Activated CD8-positive, alpha-beta memory T cell treated with anti-CD3 and anti-CD28 coated beads, Interleukin-2, amount 50 U/mL, for 24 hours (primary cell): ENCODE data around the gene DGKD.
"Not testable (repeated sequence)": the region's sequence is repeated elsewhere in the genome, so short reads cannot be mapped to it uniquely, and the experiment has no call there.

Source experiments
- DNase-seq: peaks from one replicate; pipeline ENCODE4 v3.0.0-alpha.2; 2020; ENCODE audit errors: extremely low read depth

DGKD gene, protein sequence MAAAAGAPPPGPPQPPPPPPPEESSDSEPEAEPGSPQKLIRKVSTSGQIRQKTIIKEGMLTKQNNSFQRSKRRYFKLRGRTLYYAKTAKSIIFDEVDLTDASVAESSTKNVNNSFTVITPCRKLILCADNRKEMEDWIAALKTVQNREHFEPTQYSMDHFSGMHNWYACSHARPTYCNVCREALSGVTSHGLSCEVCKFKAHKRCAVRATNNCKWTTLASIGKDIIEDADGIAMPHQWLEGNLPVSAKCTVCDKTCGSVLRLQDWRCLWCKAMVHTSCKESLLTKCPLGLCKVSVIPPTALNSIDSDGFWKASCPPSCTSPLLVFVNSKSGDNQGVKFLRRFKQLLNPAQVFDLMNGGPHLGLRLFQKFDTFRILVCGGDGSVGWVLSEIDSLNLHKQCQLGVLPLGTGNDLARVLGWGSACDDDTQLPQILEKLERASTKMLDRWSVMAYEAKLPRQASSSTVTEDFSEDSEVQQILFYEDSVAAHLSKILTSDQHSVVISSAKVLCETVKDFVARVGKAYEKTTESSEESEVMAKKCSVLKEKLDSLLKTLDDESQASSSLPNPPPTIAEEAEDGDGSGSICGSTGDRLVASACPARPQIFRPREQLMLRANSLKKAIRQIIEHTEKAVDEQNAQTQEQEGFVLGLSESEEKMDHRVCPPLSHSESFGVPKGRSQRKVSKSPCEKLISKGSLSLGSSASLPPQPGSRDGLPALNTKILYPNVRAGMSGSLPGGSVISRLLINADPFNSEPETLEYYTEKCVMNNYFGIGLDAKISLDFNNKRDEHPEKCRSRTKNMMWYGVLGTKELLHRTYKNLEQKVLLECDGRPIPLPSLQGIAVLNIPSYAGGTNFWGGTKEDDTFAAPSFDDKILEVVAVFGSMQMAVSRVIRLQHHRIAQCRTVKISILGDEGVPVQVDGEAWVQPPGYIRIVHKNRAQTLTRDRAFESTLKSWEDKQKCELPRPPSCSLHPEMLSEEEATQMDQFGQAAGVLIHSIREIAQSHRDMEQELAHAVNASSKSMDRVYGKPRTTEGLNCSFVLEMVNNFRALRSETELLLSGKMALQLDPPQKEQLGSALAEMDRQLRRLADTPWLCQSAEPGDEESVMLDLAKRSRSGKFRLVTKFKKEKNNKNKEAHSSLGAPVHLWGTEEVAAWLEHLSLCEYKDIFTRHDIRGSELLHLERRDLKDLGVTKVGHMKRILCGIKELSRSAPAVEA

DNA sequence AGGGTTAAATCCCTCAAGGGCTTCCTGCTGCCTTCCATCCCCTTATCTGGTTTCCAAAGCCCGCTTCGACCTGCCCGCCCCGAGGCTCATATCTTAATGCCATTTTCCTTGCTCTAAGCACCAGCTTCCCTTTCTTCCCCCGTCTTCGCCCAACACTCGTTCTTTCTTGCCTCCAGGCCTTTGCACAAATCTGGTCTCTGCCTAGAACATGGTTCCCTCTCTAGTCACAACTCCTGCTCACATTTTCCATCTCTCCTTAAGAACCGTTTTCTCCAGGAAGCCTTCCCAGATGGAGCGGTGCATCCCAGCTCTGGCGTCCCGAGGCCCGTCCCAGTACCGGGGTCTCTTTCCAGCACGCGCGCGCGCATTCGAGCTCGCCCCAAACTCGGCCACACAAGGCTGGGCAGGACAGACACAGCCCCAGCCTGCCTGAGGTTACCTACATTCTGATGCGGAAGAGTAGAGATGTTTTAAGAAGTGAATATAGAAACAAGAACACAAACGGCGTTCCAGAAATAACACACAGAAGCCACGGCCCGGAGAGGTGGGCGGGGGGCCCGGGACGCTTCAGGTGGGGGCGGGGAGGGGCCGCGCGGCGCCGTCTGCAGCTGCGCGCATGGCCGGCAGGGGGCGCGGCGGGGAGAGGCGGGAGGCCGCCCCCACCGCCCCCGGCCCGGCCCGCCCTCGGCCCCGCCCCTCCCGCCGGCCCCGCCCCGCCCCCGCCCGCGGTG lies at the start of gene DGKD:
TSS of gene DGKD (plus strand) at position 726 of the 731 bp plus-strand sequence. CDS start 25 bp downstream, outside the sequence.
- peak; percentile 19 for DNase-seq

DNA sequence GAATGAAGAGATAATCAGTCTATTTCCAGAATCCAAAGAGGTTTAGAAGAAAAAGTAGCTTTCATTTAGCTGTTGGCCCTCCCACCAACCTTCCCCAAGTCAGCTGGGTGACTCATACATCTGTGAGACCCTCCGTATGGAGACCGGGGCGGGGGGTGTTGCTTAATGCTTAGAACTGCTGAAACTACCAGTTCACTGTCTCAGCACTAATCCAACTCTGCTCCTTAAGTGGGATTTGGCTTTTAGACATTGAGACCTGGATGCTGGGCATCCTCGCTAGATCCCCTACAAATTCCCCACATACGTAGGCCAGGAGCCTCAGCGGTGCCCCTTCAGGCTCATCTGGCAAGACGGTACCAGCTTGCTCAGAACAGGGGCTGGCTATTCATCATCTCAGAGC lies 46.7 kb upstream of the DGKD start, which contains the start of gene SAG:
TSS of gene SAG (plus strand) at position 252 of the 400 bp plus-strand sequence. CDS start 1,374 bp downstream, outside the sequence.
- DNase-seq = no peak

GRCh38 chr2:233311241-233311926 lies 42.9 kb upstream of the DGKD start:
- DNase-seq = no peak

DNA sequence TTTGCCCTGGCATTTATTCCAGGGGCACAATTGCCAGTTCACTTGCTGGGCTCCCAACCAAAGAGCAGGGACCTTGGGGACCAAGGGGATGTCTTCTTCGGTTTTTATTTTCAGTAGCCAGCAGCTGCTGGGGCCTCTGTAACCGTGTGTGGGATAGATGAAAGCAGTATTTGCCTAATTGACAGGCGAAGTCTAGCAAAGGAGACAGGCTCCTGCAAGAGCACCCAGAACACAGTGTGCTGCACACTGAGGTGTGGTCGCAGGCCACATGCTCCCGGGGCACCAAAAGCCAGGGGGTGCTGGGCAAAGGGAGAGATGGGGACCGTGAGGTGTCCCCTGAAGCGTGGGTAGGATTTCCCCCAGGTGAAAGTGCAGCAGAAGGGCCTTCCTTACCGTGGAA lies 41.4 kb upstream of the DGKD start:
- no peak for DNase-seq

GRCh38 chr2:233314180-233314925 lies 39.9 kb upstream of the DGKD start:
- DNase-seq = no peak

DNA sequence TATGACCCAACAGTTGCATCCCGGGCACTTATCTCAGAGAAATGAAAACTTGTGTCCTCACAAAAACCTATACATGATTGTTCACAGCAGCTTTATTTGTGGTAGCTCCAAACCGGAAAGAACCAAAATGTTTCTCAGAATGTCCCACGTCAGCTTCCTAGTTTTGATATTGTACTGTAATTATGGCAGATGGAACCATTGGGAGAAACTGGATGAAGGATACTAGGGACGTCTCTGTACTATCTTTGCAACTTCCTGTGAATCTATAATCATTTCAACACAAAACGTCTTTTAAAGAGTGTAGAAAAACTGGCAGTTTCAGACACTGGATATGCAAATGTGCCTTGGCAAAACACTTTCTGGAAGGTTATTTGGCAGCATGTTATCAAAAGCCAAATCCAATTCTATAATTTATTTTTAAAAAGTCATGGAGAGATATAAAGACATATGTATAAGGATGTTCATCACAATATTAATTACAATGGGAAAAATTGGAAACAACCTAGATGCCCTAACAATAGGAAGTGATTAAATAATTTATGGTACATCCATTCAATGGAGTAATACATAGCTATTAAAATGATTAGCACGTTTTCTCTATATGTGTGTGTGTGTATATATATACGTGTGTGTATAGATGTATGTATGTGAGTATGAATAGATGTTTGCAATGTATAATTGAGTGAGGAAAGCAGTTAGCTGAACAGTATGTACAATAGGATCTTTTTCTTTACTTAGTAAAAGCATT lies 36.9 kb upstream of the DGKD start:
- no peak for DNase-seq

DNA sequence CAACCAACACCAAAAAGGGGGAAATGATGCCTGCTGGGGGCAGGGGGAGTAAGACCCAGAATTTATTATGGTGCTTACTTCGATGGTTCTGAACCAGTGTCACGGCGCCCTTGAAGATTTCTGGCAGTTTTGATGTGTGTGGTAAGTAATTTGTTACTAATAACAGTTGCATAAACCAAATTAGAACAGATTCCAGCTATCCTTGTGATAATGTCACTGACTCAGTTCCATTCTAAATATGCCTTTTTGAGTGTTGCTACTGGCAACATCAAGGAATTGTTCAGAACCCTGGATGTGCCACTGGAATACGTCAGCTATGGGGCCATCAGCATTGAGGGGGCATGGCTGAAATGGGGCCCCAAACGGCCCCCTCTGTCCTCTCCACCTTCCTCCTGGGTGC lies 35.0 kb upstream of the DGKD start:
- DNase-seq = no peak

DNA sequence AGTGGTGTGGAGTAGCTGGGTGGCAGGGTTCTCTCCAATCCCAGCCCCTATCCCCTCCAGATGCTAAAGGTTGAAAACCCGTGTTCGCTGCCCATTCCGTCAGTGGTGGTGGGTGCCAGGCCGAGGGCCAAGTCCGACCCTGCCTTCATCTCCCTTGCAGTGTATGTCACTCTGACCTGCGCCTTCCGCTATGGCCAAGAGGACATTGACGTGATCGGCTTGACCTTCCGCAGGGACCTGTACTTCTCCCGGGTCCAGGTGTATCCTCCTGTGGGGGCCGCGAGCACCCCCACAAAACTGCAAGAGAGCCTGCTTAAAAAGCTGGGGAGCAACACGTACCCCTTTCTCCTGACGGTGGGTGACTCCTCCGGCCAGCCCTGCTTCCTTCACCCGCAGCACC lies 33.8 kb upstream of the DGKD start:
- no peak for DNase-seq

GRCh38 chr2:233321166-233321565 lies 33.1 kb upstream of the DGKD start:
- DNase-seq = no peak

GRCh38 chr2:233323851-233324250 lies 30.4 kb upstream of the DGKD start:
- DNase-seq = no peak

- no peak for DNase-seq
Observed at GRCh38 chr2:233325256-233325655, 29.0 kb upstream of the DGKD start.

- no peak for DNase-seq
Observed at GRCh38 chr2:233325814-233326213, 28.5 kb upstream of the DGKD start.

- DNase-seq = no peak
Observed at GRCh38 chr2:233326500-233326899, 27.8 kb upstream of the DGKD start.

DNA sequence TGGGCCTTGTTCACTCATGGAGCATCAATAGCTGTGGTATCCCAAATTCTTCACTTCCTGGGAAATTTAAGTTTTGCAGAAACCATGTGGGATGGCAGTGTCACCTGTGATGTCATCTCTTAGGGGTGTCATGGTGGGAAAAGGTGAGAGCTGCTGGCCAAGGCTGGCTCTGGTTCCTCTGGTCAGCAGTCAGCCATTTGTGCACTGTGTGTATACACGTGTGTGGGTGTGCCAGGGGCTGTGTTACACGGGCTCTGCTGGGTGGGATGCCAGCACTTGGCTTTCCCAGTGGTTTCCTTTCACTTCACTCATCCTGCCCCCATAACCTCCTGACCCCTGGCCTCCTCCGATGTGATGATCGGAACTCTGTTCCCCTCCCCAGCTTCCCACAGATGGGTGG lies 25.4 kb upstream of the DGKD start:
- no peak for DNase-seq

GRCh38 chr2:233329489-233330135 lies 24.7 kb upstream of the DGKD start:
- DNase-seq = no peak

DNA sequence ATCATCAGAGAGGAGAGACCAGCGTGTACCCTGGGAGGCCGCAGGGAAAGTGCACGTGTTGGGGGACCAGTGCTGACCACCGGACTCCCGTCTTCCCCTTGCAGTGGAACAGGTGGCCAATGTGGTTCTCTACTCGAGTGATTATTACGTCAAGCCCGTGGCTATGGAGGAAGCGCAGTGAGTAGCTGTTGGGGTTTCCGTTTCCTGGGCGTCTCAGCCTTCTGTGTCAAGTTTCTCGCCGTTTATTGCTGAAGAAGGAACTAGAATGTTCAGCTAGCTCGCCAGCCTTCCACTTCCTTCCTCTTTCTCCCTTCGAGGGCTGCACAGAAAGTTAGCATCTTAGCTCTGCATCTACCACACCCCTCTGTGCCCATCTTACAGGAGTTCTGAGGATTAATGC lies 22.8 kb upstream of the DGKD start:
- DNase-seq = peak; percentile 41

- no peak for DNase-seq
Observed at GRCh38 chr2:233332125-233332524, 22.2 kb upstream of the DGKD start.

DNA sequence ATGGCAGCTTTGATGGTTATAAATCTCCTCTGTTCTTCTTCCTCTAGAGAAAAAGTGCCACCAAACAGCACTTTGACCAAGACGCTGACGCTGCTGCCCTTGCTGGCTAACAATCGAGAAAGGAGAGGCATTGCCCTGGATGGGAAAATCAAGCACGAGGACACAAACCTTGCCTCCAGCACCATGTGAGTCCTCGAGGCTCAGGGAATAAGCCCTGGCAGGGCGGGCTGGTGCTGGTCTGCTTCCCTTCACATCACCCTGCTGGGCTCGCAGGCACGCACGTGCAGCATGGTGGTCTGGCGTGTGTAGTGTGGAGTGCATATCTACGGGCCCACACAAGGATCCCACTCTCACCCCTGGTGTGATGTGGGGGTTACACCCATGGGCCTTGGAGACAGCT lies 19.4 kb upstream of the DGKD start:
- no peak for DNase-seq

- not testable (repeated sequence) for DNase-seq
Observed at GRCh38 chr2:233336091-233336490, 18.2 kb upstream of the DGKD start.
